ENCODE results near the gene MAP4K4. TPM values are rescaled to one million over a fixed set of nuclear protein-coding genes. Genes with fewer than 3 reads are reported as not detected.

The MAP4K4 gene
- total and polyA plus RNA-seq, 2 experiments from 2014 or later, result 20.3 to 115 TPM

- H3K4me2 ChIP-seq (ENCODE audit: unreplicated experiment), result peak overlapping the region; percentile 31
- no peak overlapping the region for H2AFZ ChIP-seq
- peaks cover 100% of the 10 kb centered on the region for H3K79me2 ChIP-seq (ENCODE audit: insufficient read depth)
- peaks cover 10% of the 10 kb centered on the region for H3K36me3 ChIP-seq (ENCODE audit: low read depth)
- 67% methylated on average over 4 of the region's 4 CpGs for WGBS, 2 experiments (ENCODE audit: low coverage in 1 of 2, low lambda C conversion rate in 2 of 2, missing lambda C conversion rate in 2 of 2)
- no peaks in the 10 kb centered on the region for H3K27me3 ChIP-seq (replicated peaks; ENCODE audit: insufficient read depth)
- no peak overlapping the region for H3K4me3 ChIP-seq
- in situ Hi-C loops (cut with MboI), result no loop called here
- H3K9ac ChIP-seq, result no peak overlapping the region
- DNase-seq, result peak; percentile 63
- H3K9me3 ChIP-seq (ENCODE audit: low read depth), result no peaks in the 10 kb centered on the region
- no peaks in the 10 kb centered on the region for H3K9me2 ChIP-seq (ENCODE audit: insufficient read depth)
- no peak for TF ChIP-seq EZH2phosphoT487 (IDR thresholded peaks at IDR 0.05; ENCODE audit: insufficient read depth, low read depth)
- peaks cover 18% of the 10 kb centered on the region; the same call in 1 of the 2 replicates for H4K20me1 ChIP-seq (ENCODE audit: insufficient read depth)
- peaks cover 78% of the 10 kb centered on the region for H3F3A ChIP-seq (ENCODE audit: insufficient read depth)
- peaks cover 48% of the 10 kb centered on the region for H3K4me1 ChIP-seq (ENCODE audit: insufficient read depth)
- H3K27ac ChIP-seq, result peak overlapping the region; percentile 31
These were observed 97.5 kb downstream of the MAP4K4 start for GRCh38 chr2:101795033-101795432.

GRCh38 chr2:101796825-101797600, 99.5 kb downstream of the MAP4K4 start:
- Histone ChIP-seq H3K36me3 (ENCODE audit: low read depth) (peaks cover 3% of the 10 kb centered on the region), H3K27ac (no peak overlapping the region), H3K4me2 (ENCODE audit: unreplicated experiment) (no peak overlapping the region), H3K4me3 (no peak overlapping the region), H3K79me2 (ENCODE audit: insufficient read depth) (peaks cover 100% of the 10 kb centered on the region), H3K9me3 (ENCODE audit: low read depth) (no peaks in the 10 kb centered on the region), H3K9me2 (ENCODE audit: insufficient read depth) (no peaks in the 10 kb centered on the region), H3K4me1 (ENCODE audit: insufficient read depth) (peaks cover 30% of the 10 kb centered on the region), H2AFZ (no peak overlapping the region), H4K20me1 (ENCODE audit: insufficient read depth) (peaks cover 15% of the 10 kb centered on the region; the same call in 1 of the 2 replicates), H3F3A (ENCODE audit: insufficient read depth) (peaks cover 60% of the 10 kb centered on the region), H3K9ac (no peak overlapping the region), H3K27me3 (replicated peaks; ENCODE audit: insufficient read depth) (no peaks in the 10 kb centered on the region)
- 97 to 98% methylated on average over 7 of the region's 7 CpGs for WGBS, 2 experiments (ENCODE audit: low coverage in 1 of 2, low lambda C conversion rate in 2 of 2, missing lambda C conversion rate in 2 of 2)
- in situ Hi-C loops (cut with MboI), result no loop called here
- no peak for TF ChIP-seq EZH2phosphoT487 (IDR thresholded peaks at IDR 0.05; ENCODE audit: insufficient read depth, low read depth)
- no peak for TF ChIP-seq EZH2 (IDR thresholded peaks at IDR 0.05; ENCODE audit: insufficient read depth, poor library complexity, severe bottlenecking)
- no peak for DNase-seq

- Histone ChIP-seq H3K27ac (no peak overlapping the region), H3K9me2 (ENCODE audit: insufficient read depth) (no peaks in the 10 kb centered on the region), H3K9ac (no peak overlapping the region), H4K20me1 (ENCODE audit: insufficient read depth) (no peaks in the 10 kb centered on the region; the same call in 1 of the 2 replicates), H3K4me1 (ENCODE audit: insufficient read depth) (peaks cover 46% of the 10 kb centered on the region), H3K36me3 (ENCODE audit: low read depth) (no peaks in the 10 kb centered on the region; the same call in 1 of the 2 replicates), H3K9me3 (ENCODE audit: low read depth) (no peaks in the 10 kb centered on the region), H3K27me3 (replicated peaks; ENCODE audit: insufficient read depth) (no peaks in the 10 kb centered on the region), H3K4me3 (no peak overlapping the region), H3K4me2 (ENCODE audit: unreplicated experiment) (no peak overlapping the region), H3K79me2 (ENCODE audit: insufficient read depth) (peaks cover 100% of the 10 kb centered on the region), H3F3A (ENCODE audit: insufficient read depth) (peaks cover 33% of the 10 kb centered on the region), H2AFZ (no peak overlapping the region)
- no peak for DNase-seq
- TF ChIP-seq EZH2 (IDR thresholded peaks at IDR 0.05; ENCODE audit: insufficient read depth, poor library complexity, severe bottlenecking) (no peak), EZH2phosphoT487 (IDR thresholded peaks at IDR 0.05; ENCODE audit: insufficient read depth, low read depth) (no peak)
- in situ Hi-C loops (cut with MboI), result no loop called here
- WGBS, 2 experiments (ENCODE audit: low coverage in 1 of 2, low lambda C conversion rate in 2 of 2, missing lambda C conversion rate in 2 of 2), result 94 to 100% methylated on average over 3 of the region's 3 CpGs
These were observed 104.0 kb downstream of the MAP4K4 start for GRCh38 chr2:101801496-101801895.

GRCh38 chr2:101802329-101802728, 104.8 kb downstream of the MAP4K4 start:
- H3K4me3 ChIP-seq, result no peak overlapping the region
- H3K9me2 ChIP-seq (ENCODE audit: insufficient read depth), result no peaks in the 10 kb centered on the region
- no peak for TF ChIP-seq EZH2phosphoT487 (IDR thresholded peaks at IDR 0.05; ENCODE audit: insufficient read depth, low read depth)
- no peak for TF ChIP-seq EZH2 (IDR thresholded peaks at IDR 0.05; ENCODE audit: insufficient read depth, poor library complexity, severe bottlenecking)
- peaks cover 50% of the 10 kb centered on the region for H3K4me1 ChIP-seq (ENCODE audit: insufficient read depth)
- DNase-seq, result no peak
- 97% methylated on average over 5 of the region's 5 CpGs for WGBS, 2 experiments (ENCODE audit: low coverage in 1 of 2, low lambda C conversion rate in 2 of 2, missing lambda C conversion rate in 2 of 2)
- peaks cover 100% of the 10 kb centered on the region for H3K79me2 ChIP-seq (ENCODE audit: insufficient read depth)
- no peaks in the 10 kb centered on the region for H3K9me3 ChIP-seq (ENCODE audit: low read depth)
- peaks cover 37% of the 10 kb centered on the region for H3F3A ChIP-seq (ENCODE audit: insufficient read depth)
- H3K4me2 ChIP-seq (ENCODE audit: unreplicated experiment), result no peak overlapping the region
- no peaks in the 10 kb centered on the region; the same call in 1 of the 2 replicates for H3K36me3 ChIP-seq (ENCODE audit: low read depth)
- H3K27me3 ChIP-seq (replicated peaks; ENCODE audit: insufficient read depth), result no peaks in the 10 kb centered on the region
- in situ Hi-C loops (cut with MboI), result no loop called here
- H4K20me1 ChIP-seq (ENCODE audit: insufficient read depth), result no peaks in the 10 kb centered on the region; the same call in 1 of the 2 replicates
- H3K27ac ChIP-seq, result no peak overlapping the region
- no peak overlapping the region for H2AFZ ChIP-seq
- H3K9ac ChIP-seq, result no peak overlapping the region

All from GM23248 (cell line).